Measurements from ENCODE around the gene CCDC70.

Gene CCDC70

DNA sequence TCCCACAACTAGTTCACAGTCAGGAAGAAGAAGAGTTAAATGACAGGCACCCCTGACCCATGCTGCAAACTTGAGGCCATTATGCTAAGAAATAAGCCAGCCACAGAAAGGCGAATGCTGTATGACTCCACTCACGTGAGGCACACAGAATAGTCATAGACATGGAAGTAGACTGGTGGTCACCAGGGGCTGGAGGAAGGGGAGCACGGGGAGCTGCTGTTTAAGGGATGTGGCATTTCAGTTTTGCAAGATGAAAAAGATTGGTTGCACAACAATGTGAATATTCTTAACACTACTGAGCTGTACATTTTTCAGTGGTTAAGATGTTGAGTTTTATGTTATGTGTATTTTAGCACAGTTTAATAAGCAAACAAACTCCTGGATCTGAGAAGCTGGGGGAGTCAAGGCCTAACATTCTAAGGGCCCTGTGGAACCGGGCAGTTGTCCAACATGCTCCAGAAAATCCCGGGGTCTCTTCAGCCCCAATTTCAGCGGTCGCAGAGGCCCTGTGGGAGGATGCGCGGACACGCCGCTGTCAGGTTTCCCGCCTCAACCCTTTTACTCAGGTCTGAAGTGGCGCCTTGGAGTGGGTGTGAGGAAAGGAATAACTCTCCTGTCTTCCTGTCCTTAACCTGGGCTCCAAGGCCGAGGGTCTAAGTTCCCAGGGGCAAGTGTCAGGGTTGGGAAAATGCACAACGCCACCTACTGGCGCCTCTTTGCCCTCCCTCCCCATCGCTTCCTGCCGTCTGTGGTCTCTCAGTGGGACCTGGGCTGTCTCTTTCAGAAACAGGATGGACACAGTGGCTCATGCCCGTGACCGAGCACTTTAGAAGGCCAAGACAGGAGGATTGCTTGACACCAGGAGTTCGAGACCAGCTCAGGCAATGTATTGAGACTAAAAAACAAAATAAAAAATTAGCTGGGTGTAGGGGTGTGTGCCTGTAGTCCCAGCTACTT, 12.3 kb upstream of the CCDC70 start:
- H3K27ac ChIP-seq (replicated peaks), result no peak overlapping the region
- no peaks in the 10 kb centered on the region for H3K27me3 ChIP-seq (ENCODE audit: insufficient read depth, poor library complexity, severe bottlenecking)
- DNase-seq (ENCODE audit: low read depth in 1 of 2, low spot score in 1 of 2), result peak in 1 of 2 experiments; percentile 29
- TF ChIP-seq, protein P1, sequence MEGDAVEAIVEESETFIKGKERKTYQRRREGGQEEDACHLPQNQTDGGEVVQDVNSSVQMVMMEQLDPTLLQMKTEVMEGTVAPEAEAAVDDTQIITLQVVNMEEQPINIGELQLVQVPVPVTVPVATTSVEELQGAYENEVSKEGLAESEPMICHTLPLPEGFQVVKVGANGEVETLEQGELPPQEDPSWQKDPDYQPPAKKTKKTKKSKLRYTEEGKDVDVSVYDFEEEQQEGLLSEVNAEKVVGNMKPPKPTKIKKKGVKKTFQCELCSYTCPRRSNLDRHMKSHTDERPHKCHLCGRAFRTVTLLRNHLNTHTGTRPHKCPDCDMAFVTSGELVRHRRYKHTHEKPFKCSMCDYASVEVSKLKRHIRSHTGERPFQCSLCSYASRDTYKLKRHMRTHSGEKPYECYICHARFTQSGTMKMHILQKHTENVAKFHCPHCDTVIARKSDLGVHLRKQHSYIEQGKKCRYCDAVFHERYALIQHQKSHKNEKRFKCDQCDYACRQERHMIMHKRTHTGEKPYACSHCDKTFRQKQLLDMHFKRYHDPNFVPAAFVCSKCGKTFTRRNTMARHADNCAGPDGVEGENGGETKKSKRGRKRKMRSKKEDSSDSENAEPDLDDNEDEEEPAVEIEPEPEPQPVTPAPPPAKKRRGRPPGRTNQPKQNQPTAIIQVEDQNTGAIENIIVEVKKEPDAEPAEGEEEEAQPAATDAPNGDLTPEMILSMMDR (IDR thresholded peaks at IDR 0.05; ENCODE audit: insufficient read depth, low read length), result peak; percentile 25
- TF ChIP-seq POLR2AphosphoS5 (IDR thresholded peaks at IDR 0.05; ENCODE audit: low read depth), result no peak
- no peak overlapping the region for H3K4me3 ChIP-seq (replicated peaks; ENCODE audit: insufficient read depth, low read length)

- Histone ChIP-seq H3K27ac (replicated peaks) (no peak overlapping the region), H3K27me3 (ENCODE audit: insufficient read depth, poor library complexity, severe bottlenecking) (no peaks in the 10 kb centered on the region), H3K4me3 (replicated peaks; ENCODE audit: insufficient read depth, low read length) (no peak overlapping the region)
- no peak for DNase-seq (ENCODE audit: low read depth in 1 of 2, low spot score in 1 of 2)
- no peak for TF ChIP-seq SPI1 (IDR thresholded peaks at IDR 0.05; ENCODE audit: borderline replicate concordance, low read depth)
- TF ChIP-seq, protein P1 (IDR thresholded peaks at IDR 0.05; ENCODE audit: insufficient read depth, low read length), result no peak
Observed at GRCh38 chr13:51856027-51856736, 5.6 kb upstream of the CCDC70 start.

- no peak overlapping the region for H3K27ac ChIP-seq (replicated peaks)
- no peak overlapping the region for H3K4me3 ChIP-seq (replicated peaks; ENCODE audit: insufficient read depth, low read length)
- TF ChIP-seq, protein P2, sequence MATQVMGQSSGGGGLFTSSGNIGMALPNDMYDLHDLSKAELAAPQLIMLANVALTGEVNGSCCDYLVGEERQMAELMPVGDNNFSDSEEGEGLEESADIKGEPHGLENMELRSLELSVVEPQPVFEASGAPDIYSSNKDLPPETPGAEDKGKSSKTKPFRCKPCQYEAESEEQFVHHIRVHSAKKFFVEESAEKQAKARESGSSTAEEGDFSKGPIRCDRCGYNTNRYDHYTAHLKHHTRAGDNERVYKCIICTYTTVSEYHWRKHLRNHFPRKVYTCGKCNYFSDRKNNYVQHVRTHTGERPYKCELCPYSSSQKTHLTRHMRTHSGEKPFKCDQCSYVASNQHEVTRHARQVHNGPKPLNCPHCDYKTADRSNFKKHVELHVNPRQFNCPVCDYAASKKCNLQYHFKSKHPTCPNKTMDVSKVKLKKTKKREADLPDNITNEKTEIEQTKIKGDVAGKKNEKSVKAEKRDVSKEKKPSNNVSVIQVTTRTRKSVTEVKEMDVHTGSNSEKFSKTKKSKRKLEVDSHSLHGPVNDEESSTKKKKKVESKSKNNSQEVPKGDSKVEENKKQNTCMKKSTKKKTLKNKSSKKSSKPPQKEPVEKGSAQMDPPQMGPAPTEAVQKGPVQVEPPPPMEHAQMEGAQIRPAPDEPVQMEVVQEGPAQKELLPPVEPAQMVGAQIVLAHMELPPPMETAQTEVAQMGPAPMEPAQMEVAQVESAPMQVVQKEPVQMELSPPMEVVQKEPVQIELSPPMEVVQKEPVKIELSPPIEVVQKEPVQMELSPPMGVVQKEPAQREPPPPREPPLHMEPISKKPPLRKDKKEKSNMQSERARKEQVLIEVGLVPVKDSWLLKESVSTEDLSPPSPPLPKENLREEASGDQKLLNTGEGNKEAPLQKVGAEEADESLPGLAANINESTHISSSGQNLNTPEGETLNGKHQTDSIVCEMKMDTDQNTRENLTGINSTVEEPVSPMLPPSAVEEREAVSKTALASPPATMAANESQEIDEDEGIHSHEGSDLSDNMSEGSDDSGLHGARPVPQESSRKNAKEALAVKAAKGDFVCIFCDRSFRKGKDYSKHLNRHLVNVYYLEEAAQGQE (IDR thresholded peaks at IDR 0.05; ENCODE audit: insufficient replicate concordance, low read depth), result no peak
- TF ChIP-seq, protein P1 (IDR thresholded peaks at IDR 0.05; ENCODE audit: insufficient read depth, low read length), result no peak
- TF ChIP-seq GABPA (IDR thresholded peaks at IDR 0.05; ENCODE audit: low read depth), result no peak
- no peak for TF ChIP-seq POLR2AphosphoS5 (IDR thresholded peaks at IDR 0.05; ENCODE audit: low read depth)
- TF ChIP-seq SPI1 (IDR thresholded peaks at IDR 0.05; ENCODE audit: borderline replicate concordance, low read depth), result no peak
- H3K27me3 ChIP-seq (ENCODE audit: insufficient read depth, poor library complexity, severe bottlenecking), result no peaks in the 10 kb centered on the region
- DNase-seq (ENCODE audit: low read depth in 1 of 2, low spot score in 1 of 2), result no peak
Observed at GRCh38 chr13:51856998-51857397, 4.8 kb upstream of the CCDC70 start.

- H3K4me3 ChIP-seq (replicated peaks; ENCODE audit: insufficient read depth, low read length), result no peak overlapping the region
Observed at GRCh38 chr13:51858433-51859247, 3.1 kb upstream of the CCDC70 start.

More at GRCh38 chr13:51858433-51859247, 3.1 kb upstream of the CCDC70 start:
- TF ChIP-seq, protein P2 (IDR thresholded peaks at IDR 0.05; ENCODE audit: insufficient replicate concordance, low read depth), result no peak
- no peak for TF ChIP-seq GABPA (IDR thresholded peaks at IDR 0.05; ENCODE audit: low read depth)
- no peak for TF ChIP-seq SPI1 (IDR thresholded peaks at IDR 0.05; ENCODE audit: borderline replicate concordance, low read depth)
- no peak for TF ChIP-seq POLR2AphosphoS5 (IDR thresholded peaks at IDR 0.05; ENCODE audit: low read depth)
- TF ChIP-seq, protein P1 (IDR thresholded peaks at IDR 0.05; ENCODE audit: insufficient read depth, low read length), result no peak
- no peaks in the 10 kb centered on the region for H3K27me3 ChIP-seq (ENCODE audit: insufficient read depth, poor library complexity, severe bottlenecking)
- no peak overlapping the region for H3K27ac ChIP-seq (replicated peaks)
- DNase-seq (ENCODE audit: low read depth in 1 of 2, low spot score in 1 of 2), result no peak
